Spleen (tissue), 7 donors: ENCODE measurements around the gene FILIP1L.

ENCODE experiments used
- CTCF ChIP-seq, 11 experiments: fragments of 200-600 bp in 7 of 11; fragments of 450-650 bp in 4 of 11; sonication (generic) in 4 of 11; IDR thresholded peaks in 8 of 11; conservative IDR thresholded peaks in 3 of 11; 1 replicate in 7 of 11; 2 replicates in 4 of 11; pipeline versions ENCODE4 v1.4.0 to v1.8.0; 2016 to 2021; ENCODE audit warnings: antibody characterized with exemption in 11 of 11, inconsistent platforms in 4 of 11, mild to moderate bottlenecking in 1 of 11
- POLR2A ChIP-seq, 3 donors: fragments of 450-650 bp; IDR thresholded peaks; one replicate each; pipeline ENCODE4 v1.5.1; 2017; ENCODE audit warnings: antibody characterized with exemption in 3 of 3, mild to moderate bottlenecking in 1 of 3
- POLR2AphosphoS5 ChIP-seq, 3 donors: sonication (generic); formaldehyde crosslinking; IDR thresholded peaks; one replicate each; pipeline ENCODE4 v1.5.1; 2017; ENCODE audit warnings: antibody characterized with exemption in 3 of 3
- donor health status: DM: no; HTN: no; CAD: no; lungs with moderate emphysema.
- donor health status: DM: no; HTN: no; CAD: no.
- donor health status: DM: no; HTN: no; CAD: no.

DNA sequence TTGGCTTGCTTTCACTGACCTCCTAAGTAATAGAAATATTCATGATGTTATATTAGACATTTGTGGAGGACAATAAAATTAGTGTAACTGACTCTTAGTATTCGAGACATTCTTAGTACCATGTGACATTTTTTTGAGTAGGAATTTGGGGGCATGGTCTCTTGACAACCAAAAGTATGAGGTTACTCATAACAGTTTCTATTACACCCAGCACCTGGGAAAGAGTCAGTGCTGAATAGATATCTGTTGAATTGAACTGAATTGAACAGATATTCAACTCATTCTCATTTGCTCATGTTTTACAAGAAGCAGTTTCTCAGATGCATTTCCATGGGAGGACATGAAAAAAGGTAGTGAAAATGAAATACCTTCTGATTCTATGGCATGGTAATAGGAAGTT, 212.2 kb downstream of the FILIP1L start:
- TF ChIP-seq CTCF (IDR thresholded peaks at IDR 0.05 in 8 of 11, conservative IDR thresholded peaks at IDR 0.05 in 3 of 11) (no peak), POLR2A (IDR thresholded peaks at IDR 0.05) (no peak), POLR2AphosphoS5 (IDR thresholded peaks at IDR 0.05) (no peak)
